ENCODE results near the gene AJM1.

- TF ChIP-seq CTCF (IDR thresholded peaks at IDR 0.05) (no peak), POLR2A (IDR thresholded peaks at IDR 0.05) (no peak), POLR2AphosphoS5 (IDR thresholded peaks at IDR 0.05) (no peak)
Measured at GRCh38 chr9:136854842-136855460, 12.7 kb downstream of the AJM1 start.

All from upper lobe of left lung (tissue), 4 donors.